Right lobe of liver (tissue), 4 donors: ENCODE measurements around the gene EPHA2.

Source experiments
- POLR2A ChIP-seq: fragments of 450-650 bp; IDR thresholded peaks from one replicate; pipeline ENCODE4 v1.6.1; 2017; ENCODE audit warnings: antibody characterized with exemption, mild to moderate bottlenecking
- TF ChIP-seq, protein P1 (sequence below), 4 donors: fragments of 200-600 bp in 3 of 4; fragments of 450-650 bp in 1 of 4; IDR thresholded peaks; one replicate each; pipeline versions ENCODE4 v1.5.1 to v1.8.0; 2016 to 2022; ENCODE audit warnings: antibody characterized with exemption in 4 of 4, mild to moderate bottlenecking in 2 of 4
- donor health status: DM: no; HTN: no; CAD: no.
- donor health status: DM: no; HTN: no; CAD: no.
- donor health status: DM: no; HTN: yes; CAD: no.

DNA sequence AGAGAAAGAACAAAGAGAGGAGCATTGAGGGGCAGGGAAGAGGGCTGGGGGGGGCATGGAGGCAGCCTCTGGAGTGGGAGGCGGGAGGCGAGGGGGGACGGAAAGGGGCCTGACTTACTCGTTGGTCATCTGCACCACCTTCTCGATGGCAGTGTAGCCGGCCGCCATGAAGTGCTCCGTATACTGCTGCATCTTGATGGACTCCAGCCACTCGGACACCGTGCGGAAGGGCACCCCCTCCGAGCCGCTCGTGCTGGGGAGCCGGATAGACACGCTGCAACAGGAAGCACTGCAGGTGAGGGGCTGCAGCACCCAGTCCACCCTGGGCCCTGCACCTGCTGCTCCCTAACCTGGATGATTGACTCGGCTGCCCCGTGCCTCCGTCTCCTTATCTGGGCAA is 26.6 kb downstream of the EPHA2 start:
- TF ChIP-seq, protein P1, sequence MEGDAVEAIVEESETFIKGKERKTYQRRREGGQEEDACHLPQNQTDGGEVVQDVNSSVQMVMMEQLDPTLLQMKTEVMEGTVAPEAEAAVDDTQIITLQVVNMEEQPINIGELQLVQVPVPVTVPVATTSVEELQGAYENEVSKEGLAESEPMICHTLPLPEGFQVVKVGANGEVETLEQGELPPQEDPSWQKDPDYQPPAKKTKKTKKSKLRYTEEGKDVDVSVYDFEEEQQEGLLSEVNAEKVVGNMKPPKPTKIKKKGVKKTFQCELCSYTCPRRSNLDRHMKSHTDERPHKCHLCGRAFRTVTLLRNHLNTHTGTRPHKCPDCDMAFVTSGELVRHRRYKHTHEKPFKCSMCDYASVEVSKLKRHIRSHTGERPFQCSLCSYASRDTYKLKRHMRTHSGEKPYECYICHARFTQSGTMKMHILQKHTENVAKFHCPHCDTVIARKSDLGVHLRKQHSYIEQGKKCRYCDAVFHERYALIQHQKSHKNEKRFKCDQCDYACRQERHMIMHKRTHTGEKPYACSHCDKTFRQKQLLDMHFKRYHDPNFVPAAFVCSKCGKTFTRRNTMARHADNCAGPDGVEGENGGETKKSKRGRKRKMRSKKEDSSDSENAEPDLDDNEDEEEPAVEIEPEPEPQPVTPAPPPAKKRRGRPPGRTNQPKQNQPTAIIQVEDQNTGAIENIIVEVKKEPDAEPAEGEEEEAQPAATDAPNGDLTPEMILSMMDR (IDR thresholded peaks at IDR 0.05): no peak
- no peak for TF ChIP-seq POLR2A
